GM21381 (cell line): ENCODE results near the gene SWAP70.
A peak's percentile ranks its signal among the peaks of the same experiment; 100 is the strongest.
"Not testable (repeated sequence)": the region's sequence is repeated elsewhere in the genome, so short reads cannot be mapped to it uniquely, and the experiment has no call there.

Source experiments
- ATAC-seq: cut with Tn5 transposase; IDR thresholded peaks from one replicate; pipeline ENCODE4 v1.9.1; 2021; ENCODE audit warnings: mild to moderate bottlenecking, moderate library complexity; ENCODE audit not compliant: unreplicated experiment

SWAP70 gene

GRCh38 chr11:9719566-9720289 is 55.9 kb downstream of the SWAP70 start:
- no peak for ATAC-seq

DNA sequence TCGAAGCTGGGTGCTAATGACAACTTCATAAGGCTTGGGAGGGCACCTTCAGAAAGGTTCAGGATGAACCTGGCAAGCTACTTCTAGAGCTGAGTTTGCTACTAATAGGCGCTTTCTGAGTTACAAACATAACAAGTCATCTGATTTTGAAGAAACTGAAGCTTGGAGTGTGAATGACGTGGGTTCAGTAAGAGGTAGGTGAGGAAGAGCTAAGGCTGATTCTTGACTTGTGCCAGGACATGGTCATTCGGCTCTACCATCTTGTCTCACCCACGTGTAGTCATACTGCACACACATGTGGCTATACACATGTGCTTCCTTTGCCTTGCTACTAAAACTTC is 56.4 kb downstream of the SWAP70 start:
- ATAC-seq, result no peak

GRCh38 chr11:9722023-9722422 is 58.1 kb downstream of the SWAP70 start:
- ATAC-seq, result no peak

GRCh38 chr11:9722893-9723292 is 59.0 kb downstream of the SWAP70 start:
- no peak for ATAC-seq

GRCh38 chr11:9726321-9727022 is 62.6 kb downstream of the SWAP70 start:
- ATAC-seq, result no peak

DNA sequence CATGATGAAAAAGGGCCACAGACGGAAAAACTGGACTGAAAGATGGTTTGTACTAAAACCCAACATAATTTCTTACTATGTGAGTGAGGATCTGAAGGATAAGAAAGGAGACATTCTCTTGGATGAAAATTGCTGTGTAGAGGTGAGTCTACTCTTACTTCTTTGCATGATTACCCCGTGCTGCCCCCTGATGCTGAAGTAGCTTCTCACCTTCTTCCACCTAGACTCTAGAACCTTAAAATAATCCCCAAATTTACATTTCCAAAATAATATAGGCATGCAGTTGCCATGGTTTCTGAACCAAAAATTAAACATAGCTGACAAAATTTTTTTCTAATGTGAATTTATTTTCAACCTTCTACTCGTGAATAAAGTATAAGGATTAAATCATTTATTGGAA is 64.2 kb downstream of the SWAP70 start:
- ATAC-seq, result no peak

- no peak for ATAC-seq
These were observed 67.4 kb downstream of the SWAP70 start for GRCh38 chr11:9731256-9731655.

- no peak for ATAC-seq
These were observed 68.6 kb downstream of the SWAP70 start for GRCh38 chr11:9732453-9732852.

DNA sequence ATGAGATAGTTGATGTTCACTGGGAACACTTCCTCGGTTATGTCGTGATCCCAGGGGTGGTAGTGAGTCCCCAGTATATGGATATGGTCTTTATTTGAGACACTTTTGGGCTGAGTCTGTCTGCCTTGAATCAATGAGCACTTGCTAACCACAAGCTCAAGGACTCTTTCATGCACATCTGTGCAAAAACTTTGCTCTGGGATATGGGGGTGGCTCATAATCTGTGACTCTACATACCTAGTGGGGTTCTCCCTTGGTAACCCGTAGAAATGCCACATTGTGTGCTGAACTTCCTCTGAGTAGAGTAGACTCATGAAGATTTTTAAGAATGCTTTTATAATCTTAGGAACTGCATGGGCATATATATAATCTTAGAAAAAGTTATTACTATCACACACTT is 69.3 kb downstream of the SWAP70 start:
- ATAC-seq, result no peak

DNA sequence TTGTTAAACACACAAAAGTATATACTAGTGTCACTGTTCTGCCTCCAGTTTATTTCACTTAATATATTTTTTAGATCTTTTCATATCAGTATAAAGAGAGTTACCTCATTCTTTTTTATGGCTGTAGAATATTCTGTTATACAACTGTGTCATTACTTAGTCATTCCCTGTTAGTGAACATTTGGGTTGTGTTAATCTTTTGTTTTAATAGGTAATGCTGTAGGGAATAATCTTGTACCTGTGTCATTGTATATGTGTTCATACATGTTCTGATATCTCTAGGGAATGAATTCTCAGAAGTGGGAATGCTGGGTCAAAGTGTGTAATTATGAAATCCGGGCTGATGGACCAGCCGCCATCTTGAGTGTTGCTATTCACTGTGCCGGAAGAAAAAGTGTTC is 71.4 kb downstream of the SWAP70 start:
- no peak for ATAC-seq

GRCh38 chr11:9735919-9736318 is 72.0 kb downstream of the SWAP70 start:
- ATAC-seq, result no peak

GRCh38 chr11:9736365-9736764 is 72.5 kb downstream of the SWAP70 start:
- no peak for ATAC-seq

DNA sequence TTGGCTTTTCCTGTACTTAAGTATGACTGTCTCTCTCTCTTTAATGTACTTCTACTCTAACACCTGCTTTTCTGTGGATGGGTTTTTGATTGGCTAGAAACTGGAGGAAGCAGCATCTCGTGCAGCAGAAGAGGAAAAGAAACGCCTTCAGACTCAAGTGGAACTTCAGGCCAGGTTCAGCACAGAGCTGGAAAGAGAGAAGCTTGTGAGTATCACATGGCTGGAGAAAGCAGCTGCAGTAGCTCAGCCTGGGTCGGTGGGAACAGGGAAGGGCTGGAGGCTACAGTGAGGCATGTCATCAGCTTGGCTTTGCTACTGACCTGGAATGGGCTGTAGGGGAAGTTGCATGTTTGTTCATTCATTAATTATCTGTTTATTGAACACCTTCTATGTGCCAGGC is 74.2 kb downstream of the SWAP70 start:
- ATAC-seq, result no peak

GRCh38 chr11:9738707-9739106 is 74.8 kb downstream of the SWAP70 start:
- ATAC-seq, result no peak

DNA sequence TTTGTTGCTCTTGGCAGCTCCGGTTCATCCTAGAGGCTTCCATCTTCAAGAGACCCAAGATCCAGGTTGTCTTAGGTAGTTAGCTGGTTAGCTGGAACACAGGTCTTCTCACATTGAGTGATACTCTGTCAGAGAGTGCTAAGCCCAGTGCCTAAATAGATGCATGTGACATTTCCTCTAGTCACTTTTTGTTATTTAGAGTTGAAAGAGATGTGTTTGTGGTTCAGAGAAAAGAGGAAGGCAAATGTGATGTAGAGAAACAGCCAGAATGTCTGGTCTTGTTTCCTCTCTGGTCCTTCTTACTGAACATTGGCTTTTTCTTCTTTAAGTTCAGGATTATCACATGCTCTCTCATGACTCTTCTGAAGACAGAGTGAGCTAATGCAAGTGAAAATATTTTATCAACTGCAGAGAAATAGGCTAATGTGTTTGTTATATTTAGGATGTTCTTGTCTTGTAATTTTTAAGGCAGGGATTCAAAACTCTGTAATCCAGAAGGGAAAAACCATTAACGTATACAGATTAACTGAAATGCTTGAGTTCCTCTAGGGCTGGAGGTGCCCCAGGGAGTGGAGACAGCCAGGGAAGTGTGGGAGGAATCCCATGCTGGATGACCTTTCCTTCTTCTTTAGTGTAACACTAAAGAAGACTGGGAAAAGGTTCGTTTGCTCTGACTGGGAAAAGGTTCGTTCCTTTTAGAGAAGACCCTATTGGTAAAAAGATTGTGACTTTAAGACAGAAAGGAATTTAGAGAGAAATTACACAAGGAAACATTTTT is 75.4 kb downstream of the SWAP70 start:
- peak; percentile 61 for ATAC-seq

- ATAC-seq, result no peak
These were observed 76.5 kb downstream of the SWAP70 start for GRCh38 chr11:9740202-9740883.

DNA sequence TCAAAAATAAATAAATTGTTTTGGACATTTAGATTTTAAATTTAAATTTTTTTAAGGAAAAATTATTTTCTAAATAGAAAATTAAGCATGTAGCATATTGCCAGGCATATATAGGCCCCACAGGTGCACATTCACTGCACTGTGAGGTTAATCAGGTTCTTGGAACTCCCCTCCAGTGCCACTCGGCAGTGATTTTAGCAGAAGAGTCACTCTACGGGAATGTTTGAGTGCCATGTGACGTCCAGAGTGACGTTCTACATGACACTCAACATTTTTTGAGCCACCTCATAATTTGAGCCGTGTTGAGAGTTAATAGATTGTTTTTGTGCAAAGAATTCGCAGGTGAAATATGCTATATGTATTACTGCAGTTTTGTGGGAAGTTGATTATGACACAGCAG is 77.4 kb downstream of the SWAP70 start:
- ATAC-seq, result no peak

DNA sequence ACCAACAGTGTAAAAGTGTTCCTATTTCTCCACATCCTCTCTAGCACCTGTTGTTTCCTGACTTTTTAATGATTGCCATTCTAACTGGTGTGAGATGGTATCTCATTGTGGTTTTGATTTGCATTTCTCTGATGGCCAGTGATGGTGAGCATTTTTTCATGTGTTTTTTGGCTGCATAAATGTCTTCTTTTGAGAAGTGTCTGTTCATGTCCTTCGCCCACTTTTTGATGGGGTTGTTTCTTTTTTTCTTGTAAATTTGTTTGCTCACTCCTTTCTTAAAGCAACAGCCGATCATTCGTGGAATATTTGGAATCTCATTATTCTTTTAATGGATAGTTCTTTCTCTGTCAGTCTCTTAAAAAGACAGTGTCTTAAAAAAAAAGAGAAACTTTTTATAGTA is 79.6 kb downstream of the SWAP70 start:
- not testable (repeated sequence) for ATAC-seq

DNA sequence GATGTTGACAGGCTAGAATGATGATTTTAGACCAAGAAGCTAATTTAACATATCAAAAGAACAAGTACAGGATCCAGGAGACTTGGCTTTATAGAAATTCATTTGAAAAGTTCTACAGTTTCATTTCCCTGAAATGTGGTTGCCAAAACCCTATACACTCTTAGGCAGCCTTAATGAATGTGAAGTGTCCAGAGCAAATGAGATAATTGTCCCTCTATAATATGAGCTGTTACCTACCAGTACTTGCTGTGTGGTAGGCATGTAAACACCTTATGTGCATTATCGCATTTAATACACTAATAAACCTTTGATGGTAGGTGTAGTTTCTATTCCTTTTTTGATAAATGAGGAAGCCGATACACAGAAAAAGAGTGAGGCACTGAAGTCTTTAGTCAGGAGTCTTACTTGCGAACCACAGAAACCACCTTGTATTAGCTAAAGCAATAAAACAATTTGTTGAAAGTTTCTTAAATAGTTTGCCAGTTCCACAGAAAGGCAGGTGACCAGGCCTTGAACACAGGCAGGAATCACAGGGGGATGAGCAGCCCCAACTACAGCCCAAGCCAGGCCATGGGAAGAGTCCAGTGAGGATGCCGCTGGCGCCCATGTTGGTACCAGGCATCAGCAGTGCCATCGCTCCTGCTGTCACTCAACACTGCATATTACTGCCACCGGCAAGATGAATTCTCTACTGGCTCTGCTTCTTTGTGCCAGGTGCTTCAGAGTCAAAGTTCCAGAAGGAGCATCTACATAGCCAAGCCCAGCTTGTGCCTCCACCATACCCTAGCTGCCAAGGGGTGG is 81.7 kb downstream of the SWAP70 start:
- ATAC-seq, result peak; percentile 52

DNA sequence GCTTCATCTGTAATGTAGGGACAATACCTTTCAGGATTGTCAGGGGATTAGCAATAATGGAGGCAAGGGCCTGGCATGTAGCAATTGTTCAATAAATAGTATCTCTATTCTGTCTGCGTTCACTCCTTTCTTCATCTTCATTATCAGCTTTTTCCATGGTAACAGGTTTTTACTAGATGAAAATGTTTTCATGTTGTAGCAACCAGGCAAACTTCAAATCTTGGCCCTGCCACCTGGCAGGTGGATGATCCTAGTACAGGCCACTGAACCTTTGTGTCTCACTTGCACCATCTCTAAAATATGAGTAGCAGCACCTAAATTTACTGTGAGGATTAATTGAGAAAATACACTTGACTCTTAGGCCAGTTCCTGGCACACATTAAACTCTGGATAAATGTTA is 83.4 kb downstream of the SWAP70 start:
- no peak for ATAC-seq

DNA sequence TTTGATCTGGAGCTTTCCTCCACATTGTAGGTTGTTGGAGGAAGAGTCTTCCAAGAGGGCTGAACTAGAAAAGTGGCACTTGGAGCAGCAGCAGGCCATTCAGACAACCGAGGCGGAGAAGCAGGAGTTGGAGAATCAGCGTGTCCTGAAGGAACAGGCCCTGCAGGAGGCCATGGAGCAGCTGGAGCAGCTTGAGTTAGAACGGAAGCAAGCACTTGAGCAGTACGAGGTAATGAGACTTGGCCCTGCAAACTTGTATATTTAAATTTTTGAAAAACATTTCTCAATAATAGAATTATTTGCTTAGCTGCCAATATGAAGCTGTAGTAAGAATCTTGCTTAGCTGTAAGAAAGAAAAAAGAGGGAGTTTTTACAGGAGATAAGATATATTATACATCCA is 84.0 kb downstream of the SWAP70 start:
- ATAC-seq, result no peak
